Cortex of kidney (tissue), 1 donor: Measurements from ENCODE around the gene NDUFB2.
"Not testable (repeated sequence)": the region's sequence is repeated elsewhere in the genome, so short reads cannot be mapped to it uniquely, and the experiment has no call there.

Experiments used
- DNase-seq: peaks from one replicate; lab custom pipeline; 2025; lab: John Stamatoyannopoulos, UW

The NDUFB2 gene

GRCh38 chr7:140691376-140692045, 5.0 kb upstream of the NDUFB2 start:
- DNase-seq = no peak

DNA sequence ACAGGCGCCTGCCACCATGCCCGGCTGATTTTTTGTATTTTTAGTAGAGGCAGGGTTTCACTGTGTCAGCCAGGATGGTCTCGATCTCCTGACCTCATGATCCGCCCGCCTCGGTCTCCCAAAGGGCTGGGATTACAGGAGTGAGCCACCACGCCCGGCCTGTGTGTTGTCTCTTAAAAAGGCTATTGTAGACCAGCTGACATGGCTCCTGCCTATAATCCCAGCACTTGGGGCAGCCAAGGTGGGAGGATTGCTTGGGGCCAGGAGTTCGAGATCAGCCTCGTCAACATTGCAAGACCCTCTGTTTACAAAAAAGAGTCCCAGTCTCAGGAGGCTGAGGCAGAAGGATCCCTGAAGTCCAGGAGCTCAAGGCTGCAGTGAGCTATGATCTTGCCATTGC, 2.7 kb upstream of the NDUFB2 start:
- DNase-seq = not testable (repeated sequence)

DNA sequence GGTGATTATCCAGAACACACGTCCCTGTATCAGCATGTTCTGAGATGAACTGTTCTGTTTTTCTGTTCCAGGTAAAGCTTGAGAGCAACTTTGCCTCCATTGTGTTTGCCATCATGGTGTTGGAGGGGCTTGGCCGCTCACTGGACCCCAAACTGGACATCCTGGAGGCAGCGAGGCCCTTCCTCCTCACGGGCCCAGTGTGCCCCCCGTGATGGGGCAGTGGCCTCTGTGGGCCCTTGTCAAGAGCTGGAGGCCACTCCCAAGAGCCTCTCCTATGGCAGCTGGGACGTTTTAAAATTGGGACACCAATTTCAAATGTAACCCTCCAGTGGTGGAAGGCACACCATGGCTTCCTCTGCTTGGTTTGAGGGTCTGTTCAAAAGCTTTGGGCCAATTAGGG, 1.9 kb upstream of the NDUFB2 start:
- DNase-seq = no peak

- DNase-seq = no peak
Observed at GRCh38 chr7:140695381-140695780, 1.1 kb upstream of the NDUFB2 start.

- DNase-seq = no peak
Observed at GRCh38 chr7:140696024-140696679, 356 bp upstream of the NDUFB2 start.

- DNase-seq = no peak
Observed at GRCh38 chr7:140697447-140698143, 1.1 kb downstream of the NDUFB2 start.

- no peak for DNase-seq
Observed at GRCh38 chr7:140698477-140698876, 2.0 kb downstream of the NDUFB2 start.

- no peak for DNase-seq
Observed at GRCh38 chr7:140702774-140703173, 6.3 kb downstream of the NDUFB2 start.

DNA sequence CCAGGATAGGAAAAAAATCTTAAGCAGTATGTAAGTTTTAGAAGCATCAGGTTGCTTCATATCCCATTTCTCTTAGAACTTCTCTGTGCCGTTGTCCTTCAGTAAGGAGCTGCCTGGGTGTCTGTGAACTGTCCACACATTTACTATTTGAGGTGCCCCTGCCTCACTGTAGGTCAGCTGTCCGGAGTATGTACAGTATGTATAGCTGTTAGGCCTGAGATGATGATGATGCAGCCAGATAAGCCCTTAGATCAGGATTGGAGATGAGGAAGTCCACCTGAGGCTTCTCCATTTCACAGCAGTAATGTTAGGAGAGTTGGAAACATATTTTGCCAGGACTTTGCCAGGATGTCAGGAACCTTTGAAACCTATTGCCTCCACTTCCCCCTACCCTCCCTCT, 7.7 kb downstream of the NDUFB2 start:
- DNase-seq = no peak

DNA sequence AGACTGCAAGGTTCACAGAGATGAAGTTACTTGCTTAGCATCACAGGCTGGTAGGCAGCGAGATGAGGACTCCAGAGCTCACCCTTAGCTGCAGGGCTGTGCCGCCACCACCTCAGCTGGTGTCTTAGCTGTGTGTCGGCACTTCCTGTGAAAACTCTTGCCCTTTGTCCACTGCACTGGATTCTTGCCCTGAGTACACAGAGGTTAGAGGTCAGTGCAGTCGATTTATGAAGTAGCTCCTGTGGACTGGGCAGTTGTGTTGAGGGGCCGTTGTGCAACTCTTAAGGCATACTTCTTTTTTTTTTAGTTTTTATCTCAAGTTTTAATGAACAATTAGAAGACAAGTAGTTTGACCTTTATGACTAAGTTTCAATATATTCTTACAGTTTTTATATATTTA, 10.6 kb downstream of the NDUFB2 start:
- no peak for DNase-seq

- not testable (repeated sequence) for DNase-seq
Observed at GRCh38 chr7:140708764-140709163, 12.3 kb downstream of the NDUFB2 start.

DNA sequence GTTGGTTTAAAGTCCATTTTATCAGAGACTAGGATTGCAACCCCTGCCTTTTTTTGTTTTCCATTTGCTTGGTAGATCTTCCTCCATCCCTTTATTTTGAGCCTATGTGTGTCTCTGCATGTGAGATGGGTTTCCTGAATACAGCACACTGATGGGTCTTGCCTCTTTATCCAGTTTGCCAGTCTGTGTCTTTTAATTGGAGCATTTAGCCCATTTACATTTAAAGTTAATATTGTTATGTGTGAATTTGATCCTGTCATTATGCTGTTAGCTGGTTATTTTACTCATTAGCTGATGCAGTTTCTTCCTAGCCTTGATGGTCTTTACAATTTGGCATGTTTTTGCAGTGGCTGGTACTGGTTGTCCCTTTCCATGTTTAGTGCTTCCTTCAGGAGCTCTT, 15.9 kb downstream of the NDUFB2 start:
- DNase-seq = not testable (repeated sequence)

- DNase-seq = no peak
Observed at GRCh38 chr7:140714331-140715040, 18.0 kb downstream of the NDUFB2 start.

DNA sequence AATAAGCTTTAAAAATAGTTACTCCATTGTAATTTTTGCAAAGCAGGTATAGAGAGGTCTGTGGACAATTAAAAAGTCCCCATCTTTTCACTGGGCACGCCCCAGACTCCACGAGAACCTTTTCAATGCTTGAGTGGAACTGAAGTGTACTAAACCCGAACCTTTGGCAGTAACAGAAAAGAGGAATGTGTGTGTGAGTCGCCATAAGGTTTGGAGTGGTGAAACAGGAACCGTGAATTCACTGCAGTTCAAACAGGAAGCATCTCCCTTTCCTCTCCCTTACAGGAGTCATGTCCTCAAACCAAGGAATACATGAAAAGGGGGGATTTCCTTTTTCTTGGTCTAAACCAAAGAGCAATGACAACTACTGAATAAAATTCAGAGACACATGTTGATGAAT, 23.2 kb downstream of the NDUFB2 start:
- DNase-seq = no peak

DNA sequence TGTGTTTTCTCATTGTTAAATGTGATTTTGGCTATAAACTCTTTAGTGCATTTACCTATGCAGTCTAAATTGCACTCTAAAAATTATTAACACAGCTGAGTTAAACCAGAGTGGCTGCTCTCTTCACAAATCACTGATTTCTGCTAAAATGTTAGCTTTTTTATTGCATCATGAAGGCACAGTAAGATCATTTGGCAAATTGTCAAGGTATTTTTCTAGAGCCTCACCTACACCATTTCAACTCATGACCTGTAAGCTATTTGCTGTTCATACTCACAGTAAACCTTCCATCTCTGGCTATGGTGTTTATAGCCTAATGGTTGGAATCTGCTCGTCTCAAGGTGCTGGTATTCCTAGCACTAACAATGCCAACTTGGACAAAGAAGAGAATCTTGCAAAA, 25.7 kb downstream of the NDUFB2 start:
- no peak for DNase-seq

GRCh38 chr7:140723006-140723405, 26.5 kb downstream of the NDUFB2 start:
- no peak for DNase-seq

GRCh38 chr7:140723574-140723973, 27.1 kb downstream of the NDUFB2 start:
- no peak for DNase-seq

- DNase-seq = no peak
Observed at GRCh38 chr7:140724706-140725105, 28.2 kb downstream of the NDUFB2 start.

GRCh38 chr7:140726281-140726680, 29.8 kb downstream of the NDUFB2 start:
- no peak for DNase-seq

DNA sequence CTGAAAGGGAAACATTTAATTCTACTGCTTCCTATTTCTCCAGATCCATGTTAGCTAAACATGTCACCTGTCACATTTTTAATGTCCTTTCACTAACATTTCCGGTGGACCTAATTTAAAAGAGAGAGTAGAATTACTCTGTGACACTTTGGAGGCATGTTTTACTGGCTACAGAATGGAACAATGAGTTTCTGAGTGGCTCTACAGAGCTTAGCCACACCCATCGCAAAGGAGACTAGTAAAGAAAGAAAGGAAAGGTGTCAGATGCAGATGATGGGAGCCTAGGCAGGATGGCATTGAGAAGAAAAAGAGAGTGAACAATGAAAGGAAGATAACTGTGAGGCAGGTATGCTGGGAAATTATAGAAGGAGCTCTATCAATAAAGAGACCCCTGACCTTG, 35.9 kb downstream of the NDUFB2 start:
- no peak for DNase-seq

DNA sequence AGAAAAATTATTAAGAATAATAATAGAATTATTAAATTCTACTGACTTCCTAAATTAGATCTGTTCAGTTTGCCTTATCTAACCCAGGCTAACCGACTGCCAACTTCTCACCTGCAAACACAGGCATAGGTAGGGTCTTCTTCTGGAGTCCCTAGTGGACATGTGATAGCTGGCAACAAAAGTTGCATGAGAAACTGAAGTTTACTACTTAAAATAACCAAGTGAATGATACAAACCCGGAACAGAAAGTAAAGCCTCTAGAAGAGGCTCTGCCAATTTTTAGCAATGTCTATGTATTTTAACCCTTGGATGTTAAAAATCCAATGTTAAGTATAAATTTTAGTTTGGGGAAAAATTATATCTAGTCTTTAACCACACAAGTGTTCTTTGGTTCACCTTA, 37.6 kb downstream of the NDUFB2 start:
- no peak for DNase-seq

DNA sequence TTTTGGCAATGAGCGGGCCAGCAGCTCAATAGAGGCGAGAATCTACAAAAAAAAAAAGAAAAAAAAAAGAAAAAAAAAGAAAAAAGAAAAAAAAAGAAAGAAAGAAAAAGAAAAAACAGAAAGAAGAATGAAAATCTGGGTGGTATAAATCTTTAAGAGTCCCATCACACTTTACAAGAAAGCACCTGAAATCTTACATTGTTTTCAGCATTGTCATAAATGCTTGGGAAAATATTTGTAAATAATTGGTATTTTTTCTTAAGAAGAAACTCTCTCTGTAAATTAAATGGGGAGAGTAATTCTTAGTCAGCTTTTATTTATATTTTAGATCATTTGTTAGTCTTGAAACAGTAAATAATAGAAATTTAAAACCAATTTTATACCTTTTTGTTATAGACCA, 38.2 kb downstream of the NDUFB2 start:
- DNase-seq = no peak

DNA sequence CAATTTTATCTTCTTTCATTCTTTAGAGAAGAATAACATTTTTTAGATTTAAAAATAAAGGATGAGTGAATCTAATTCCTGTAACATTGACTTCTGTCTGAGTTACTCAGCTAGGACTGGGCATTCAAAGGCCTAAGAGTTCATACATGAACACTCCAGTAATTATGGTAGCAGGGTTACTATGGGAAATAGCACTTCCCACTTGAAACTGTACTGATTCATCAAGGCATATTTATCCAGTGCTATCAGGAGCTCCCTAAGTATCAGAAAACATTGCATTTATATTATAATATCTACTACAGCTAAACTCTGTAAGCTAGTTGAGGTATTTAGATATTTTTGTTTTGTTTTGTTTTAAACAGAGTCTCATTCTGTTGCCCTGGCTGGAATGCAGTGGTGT, 41.8 kb downstream of the NDUFB2 start:
- DNase-seq = no peak
